AG10803 (cell line): ENCODE results near the gene CAST.
"Not testable (repeated sequence)": the region's sequence is repeated elsewhere in the genome, so short reads cannot be mapped to it uniquely, and the experiment has no call there.

Source experiments
- DNase-seq: peaks from one replicate; pipeline ENCODE4 v3.0.0; 2010; ENCODE audit warnings: low read depth
- H3K4me3 ChIP-seq: 2 replicates; pipeline ENCODE4 v1.5.1; 2011; ENCODE audit warnings: mild to moderate bottlenecking, low read length, control low read depth
- TF ChIP-seq, protein P1 (sequence below): conservative IDR thresholded peaks from 2 replicates; pipeline ENCODE4 v1.5.1; 2011; ENCODE audit warnings: mild to moderate bottlenecking, low read length, control low read depth, inconsistent platforms

Gene CAST, protein sequence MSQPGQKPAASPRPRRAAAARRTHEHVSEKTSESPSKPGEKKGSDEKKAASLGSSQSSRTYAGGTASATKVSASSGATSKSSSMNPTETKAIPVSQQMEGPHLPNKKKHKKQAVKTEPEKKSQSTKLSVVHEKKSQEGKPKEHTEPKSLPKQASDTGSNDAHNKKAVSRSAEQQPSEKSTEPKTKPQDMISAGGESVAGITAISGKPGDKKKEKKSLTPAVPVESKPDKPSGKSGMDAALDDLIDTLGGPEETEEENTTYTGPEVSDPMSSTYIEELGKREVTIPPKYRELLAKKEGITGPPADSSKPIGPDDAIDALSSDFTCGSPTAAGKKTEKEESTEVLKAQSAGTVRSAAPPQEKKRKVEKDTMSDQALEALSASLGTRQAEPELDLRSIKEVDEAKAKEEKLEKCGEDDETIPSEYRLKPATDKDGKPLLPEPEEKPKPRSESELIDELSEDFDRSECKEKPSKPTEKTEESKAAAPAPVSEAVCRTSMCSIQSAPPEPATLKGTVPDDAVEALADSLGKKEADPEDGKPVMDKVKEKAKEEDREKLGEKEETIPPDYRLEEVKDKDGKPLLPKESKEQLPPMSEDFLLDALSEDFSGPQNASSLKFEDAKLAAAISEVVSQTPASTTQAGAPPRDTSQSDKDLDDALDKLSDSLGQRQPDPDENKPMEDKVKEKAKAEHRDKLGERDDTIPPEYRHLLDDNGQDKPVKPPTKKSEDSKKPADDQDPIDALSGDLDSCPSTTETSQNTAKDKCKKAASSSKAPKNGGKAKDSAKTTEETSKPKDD

DNA sequence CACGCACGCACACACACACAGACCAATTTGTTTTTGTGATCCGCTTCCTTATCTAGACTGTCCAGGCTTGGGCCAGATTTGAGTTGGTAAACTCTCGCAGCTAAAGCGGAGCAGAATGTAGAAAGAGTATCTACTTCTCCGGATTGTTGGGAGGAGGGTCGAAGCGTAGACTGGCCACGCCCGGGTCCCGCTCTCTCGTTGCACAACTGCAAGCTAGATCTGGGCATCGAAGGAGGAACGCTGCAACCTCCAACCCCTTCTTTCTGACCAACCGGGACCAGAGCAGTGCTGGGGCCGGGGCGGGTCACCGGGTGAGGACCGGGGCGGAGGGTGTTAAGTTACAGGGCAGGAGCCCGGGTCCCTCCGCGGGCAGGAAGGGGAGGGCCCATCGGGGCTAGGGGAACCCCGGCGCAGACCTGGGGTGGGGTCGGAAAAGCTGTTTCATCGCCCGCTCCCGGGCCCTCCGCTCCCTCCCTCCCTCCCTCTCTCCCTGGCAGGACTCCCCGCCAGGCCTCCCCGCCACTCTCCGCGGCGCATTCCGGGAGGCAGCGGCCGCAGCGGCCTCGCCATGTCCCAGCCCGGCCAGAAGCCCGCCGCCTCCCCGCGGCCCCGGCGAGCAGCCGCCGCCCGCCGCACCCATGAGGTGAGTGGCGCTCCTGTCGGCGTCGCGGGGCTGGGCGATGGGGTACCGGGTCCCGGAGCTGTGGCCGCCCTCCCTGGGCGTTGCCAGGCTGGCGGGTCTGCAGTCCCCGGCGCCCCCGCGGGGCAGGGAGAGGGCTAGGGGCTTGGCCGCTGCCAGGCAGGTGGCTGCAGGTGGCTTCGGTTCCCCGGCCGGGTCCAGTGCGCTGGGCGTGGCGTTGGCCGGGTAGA, at the start of gene CAST:
TSS of gene CAST (plus strand) at position 522 of the 870 bp plus-strand sequence. CDS start at position 569, 47 bp downstream.
- DNase-seq: peak; percentile 98
- TF ChIP-seq, protein P1, sequence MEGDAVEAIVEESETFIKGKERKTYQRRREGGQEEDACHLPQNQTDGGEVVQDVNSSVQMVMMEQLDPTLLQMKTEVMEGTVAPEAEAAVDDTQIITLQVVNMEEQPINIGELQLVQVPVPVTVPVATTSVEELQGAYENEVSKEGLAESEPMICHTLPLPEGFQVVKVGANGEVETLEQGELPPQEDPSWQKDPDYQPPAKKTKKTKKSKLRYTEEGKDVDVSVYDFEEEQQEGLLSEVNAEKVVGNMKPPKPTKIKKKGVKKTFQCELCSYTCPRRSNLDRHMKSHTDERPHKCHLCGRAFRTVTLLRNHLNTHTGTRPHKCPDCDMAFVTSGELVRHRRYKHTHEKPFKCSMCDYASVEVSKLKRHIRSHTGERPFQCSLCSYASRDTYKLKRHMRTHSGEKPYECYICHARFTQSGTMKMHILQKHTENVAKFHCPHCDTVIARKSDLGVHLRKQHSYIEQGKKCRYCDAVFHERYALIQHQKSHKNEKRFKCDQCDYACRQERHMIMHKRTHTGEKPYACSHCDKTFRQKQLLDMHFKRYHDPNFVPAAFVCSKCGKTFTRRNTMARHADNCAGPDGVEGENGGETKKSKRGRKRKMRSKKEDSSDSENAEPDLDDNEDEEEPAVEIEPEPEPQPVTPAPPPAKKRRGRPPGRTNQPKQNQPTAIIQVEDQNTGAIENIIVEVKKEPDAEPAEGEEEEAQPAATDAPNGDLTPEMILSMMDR: no peak
- peak within 1 kb of the TSS; percentile 95 for H3K4me3 ChIP-seq

DNA sequence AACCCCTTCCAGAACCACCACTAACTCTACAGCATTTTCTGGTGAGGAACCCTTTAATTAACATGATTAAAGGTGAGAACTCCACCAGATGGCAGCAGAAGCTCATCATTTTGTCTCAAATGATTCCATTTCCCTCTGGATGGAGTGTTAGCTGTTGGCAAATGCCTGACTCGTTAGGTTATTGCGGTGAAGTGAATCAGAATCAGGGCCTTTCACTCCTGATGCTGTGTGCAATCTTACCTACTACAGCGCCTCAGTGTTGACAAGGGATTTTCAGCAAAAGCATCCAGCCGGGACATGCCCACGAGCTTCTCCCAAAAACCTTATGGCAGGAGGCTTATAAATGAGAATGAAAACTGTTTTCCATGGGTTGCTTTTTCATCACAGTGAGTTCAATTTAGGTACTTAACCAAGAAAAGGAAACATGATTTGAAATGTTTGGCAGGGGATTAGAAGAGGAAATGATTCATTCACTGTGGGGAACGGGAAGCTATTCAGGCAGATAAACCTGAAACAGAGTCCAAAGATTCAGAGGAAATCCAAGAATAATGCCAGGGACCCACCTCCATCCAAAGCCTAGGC, 48.0 kb upstream of the CAST start:
- peak overlapping the region; percentile 31 for H3K4me3 ChIP-seq
- DNase-seq: peak; percentile 94
- TF ChIP-seq, protein P1: peak; percentile 67

- TF ChIP-seq, protein P1: no peak
- DNase-seq: no peak
These were observed 47.0 kb upstream of the CAST start for GRCh38 chr5:96615223-96615622.

DNA sequence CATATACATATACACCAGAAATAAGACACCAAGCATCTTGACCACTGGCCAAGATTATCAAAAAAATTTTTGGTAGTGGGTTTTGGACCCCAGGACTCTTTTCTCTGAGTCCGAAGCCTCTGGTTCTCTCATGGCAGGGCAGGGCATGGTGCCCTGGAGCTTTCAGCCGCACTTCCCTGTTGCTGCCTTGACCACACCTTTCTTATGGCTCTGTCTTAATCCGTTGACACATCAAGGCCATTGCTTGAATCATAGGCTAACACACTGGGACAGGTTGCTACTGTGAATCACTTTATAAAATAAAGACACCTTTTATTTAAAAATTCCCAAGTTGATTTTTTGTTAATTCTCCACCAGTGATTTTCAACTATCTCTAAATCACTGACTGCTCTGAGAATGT, 45.4 kb upstream of the CAST start:
- no peak for DNase-seq
- no peak overlapping the region for H3K4me3 ChIP-seq
- TF ChIP-seq, protein P1: no peak

More at GRCh38 chr5:96615223-96615622, 47.0 kb upstream of the CAST start:
- no peak overlapping the region for H3K4me3 ChIP-seq

GRCh38 chr5:96618311-96619016, 43.7 kb upstream of the CAST start:
- not testable (repeated sequence) for DNase-seq, H3K4me3 ChIP-seq

DNA sequence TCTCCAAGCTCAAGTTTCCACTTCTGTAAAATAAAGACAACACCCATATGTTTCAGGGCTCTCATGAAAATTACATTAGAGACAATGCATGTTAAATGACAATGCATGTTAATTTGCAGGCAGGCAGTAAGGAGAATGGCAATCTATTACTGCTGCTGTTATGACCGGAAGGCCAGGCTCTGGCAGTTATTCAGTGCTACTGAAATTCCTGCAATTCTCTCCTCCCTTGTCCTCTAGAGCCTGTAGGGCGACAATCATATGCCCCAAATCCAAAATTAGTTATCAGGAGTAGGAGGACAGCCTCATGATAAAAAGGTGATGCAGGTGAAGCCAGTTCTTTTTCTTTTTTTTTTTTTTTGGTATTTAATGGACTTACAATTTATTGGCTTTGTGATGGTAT, 42.2 kb upstream of the CAST start:
- TF ChIP-seq, protein P1: no peak
- no peak for DNase-seq
- H3K4me3 ChIP-seq: no peak overlapping the region
